ENCODE measurements around the gene AMMECR1.

DNA sequence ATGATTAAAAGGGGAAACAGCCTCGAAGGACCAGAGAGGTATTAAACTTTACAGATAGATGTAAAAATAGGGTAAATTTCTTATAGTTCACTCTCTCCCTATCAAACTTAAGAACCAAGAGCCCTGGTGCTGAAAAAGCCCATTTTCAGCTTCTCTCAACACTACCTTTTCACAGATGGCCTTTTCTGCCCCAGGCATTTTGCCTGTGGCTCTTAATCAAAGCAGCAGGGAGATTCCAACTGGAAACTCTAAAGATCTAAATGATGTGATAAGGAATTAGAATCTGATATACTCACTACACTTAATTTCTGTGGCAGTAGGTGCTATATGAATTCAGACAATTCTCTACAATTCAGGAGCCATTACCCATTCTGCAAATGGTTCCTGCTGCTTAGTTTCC, 60.0 kb downstream of the AMMECR1 start:
- TF ChIP-seq, protein P1, sequence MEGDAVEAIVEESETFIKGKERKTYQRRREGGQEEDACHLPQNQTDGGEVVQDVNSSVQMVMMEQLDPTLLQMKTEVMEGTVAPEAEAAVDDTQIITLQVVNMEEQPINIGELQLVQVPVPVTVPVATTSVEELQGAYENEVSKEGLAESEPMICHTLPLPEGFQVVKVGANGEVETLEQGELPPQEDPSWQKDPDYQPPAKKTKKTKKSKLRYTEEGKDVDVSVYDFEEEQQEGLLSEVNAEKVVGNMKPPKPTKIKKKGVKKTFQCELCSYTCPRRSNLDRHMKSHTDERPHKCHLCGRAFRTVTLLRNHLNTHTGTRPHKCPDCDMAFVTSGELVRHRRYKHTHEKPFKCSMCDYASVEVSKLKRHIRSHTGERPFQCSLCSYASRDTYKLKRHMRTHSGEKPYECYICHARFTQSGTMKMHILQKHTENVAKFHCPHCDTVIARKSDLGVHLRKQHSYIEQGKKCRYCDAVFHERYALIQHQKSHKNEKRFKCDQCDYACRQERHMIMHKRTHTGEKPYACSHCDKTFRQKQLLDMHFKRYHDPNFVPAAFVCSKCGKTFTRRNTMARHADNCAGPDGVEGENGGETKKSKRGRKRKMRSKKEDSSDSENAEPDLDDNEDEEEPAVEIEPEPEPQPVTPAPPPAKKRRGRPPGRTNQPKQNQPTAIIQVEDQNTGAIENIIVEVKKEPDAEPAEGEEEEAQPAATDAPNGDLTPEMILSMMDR (IDR thresholded peaks at IDR 0.05; ENCODE audit: low read length): no peak
- TF ChIP-seq EZH2 (optimal IDR thresholded peaks at IDR 0.05; ENCODE audit: low read depth, low read length): no peak

Measured in MM.1S (cell line).